HG03159 (cell line): ENCODE data around the gene TPSB2.
"Not testable (repeated sequence)": the region's sequence is repeated elsewhere in the genome, so short reads cannot be mapped to it uniquely, and the experiment has no call there.

Source experiments
- ATAC-seq: cut with Tn5 transposase; IDR thresholded peaks from one replicate; pipeline ENCODE4 v1.9.1; 2021; ENCODE audit warnings: mild to moderate bottlenecking, moderate library complexity; ENCODE audit not compliant: unreplicated experiment

TPSB2 gene

GRCh38 chr16:1243907-1244850 is 14.2 kb upstream of the TPSB2 start:
- not testable (repeated sequence) for ATAC-seq

- not testable (repeated sequence) for ATAC-seq
These were observed 13.4 kb upstream of the TPSB2 start for GRCh38 chr16:1243363-1243762.

- ATAC-seq, result not testable (repeated sequence)
These were observed 11.1 kb upstream of the TPSB2 start for GRCh38 chr16:1241081-1241480.

- ATAC-seq, result not testable (repeated sequence)
These were observed 10.5 kb upstream of the TPSB2 start, which contains the start of gene TPSAB1 for GRCh38 chr16:1240436-1240835. Gene TPSAB1 (plus strand): TSS chr16:1240705. CDS start chr16:1240939, 234 bp downstream.

- not testable (repeated sequence) for ATAC-seq
These were observed 9.6 kb upstream of the TPSB2 start for GRCh38 chr16:1239575-1239974.

GRCh38 chr16:1238909-1239308 is 8.9 kb upstream of the TPSB2 start:
- ATAC-seq, result not testable (repeated sequence)

GRCh38 chr16:1237990-1238389 is 8.0 kb upstream of the TPSB2 start:
- ATAC-seq, result no peak

- ATAC-seq, result not testable (repeated sequence)
These were observed 6.7 kb upstream of the TPSB2 start for GRCh38 chr16:1236659-1237058.

GRCh38 chr16:1232049-1232748 is 2.2 kb upstream of the TPSB2 start:
- not testable (repeated sequence) for ATAC-seq

- ATAC-seq, result not testable (repeated sequence)
These were observed 1.3 kb upstream of the TPSB2 start for GRCh38 chr16:1231301-1231700.

- not testable (repeated sequence) for ATAC-seq
These were observed 658 bp upstream of the TPSB2 start for GRCh38 chr16:1230471-1231212.

- ATAC-seq, result not testable (repeated sequence)
These were observed 508 bp downstream of the TPSB2 start for GRCh38 chr16:1229476-1229875.

GRCh38 chr16:1228227-1228626 is 1.8 kb downstream of the TPSB2 start:
- ATAC-seq, result not testable (repeated sequence)

- ATAC-seq, result not testable (repeated sequence)
These were observed 3.3 kb downstream of the TPSB2 start for GRCh38 chr16:1226692-1227091.

- not testable (repeated sequence) for ATAC-seq
These were observed 4.2 kb downstream of the TPSB2 start for GRCh38 chr16:1225728-1226311.

- ATAC-seq, result no peak
These were observed 4.9 kb downstream of the TPSB2 start, which contains the start of gene TPSG1 for GRCh38 chr16:1225051-1225451. Gene TPSG1 (minus strand): TSS chr16:1225268. CDS start chr16:1225252, 16 bp downstream.

- no peak for ATAC-seq
These were observed 5.4 kb downstream of the TPSB2 start for GRCh38 chr16:1224558-1224957.

- no peak for ATAC-seq
These were observed 6.4 kb downstream of the TPSB2 start for GRCh38 chr16:1223355-1224214.

- no peak for ATAC-seq
These were observed 7.2 kb downstream of the TPSB2 start for GRCh38 chr16:1222553-1223354.
